ENCODE data around the gene PRKAG2.

- TF ChIP-seq CTCF (IDR thresholded peaks at IDR 0.05; ENCODE audit: low read depth, low read length) = no peak
- TF ChIP-seq EZH2phosphoT487 (IDR thresholded peaks at IDR 0.05; ENCODE audit: low read depth) = no peak
These were observed 229.0 kb downstream of the PRKAG2 start for GRCh38 chr7:151647874-151648273.
